A673 (cell line): ENCODE measurements around the gene MUC16.

ENCODE experiments used
- EZH2 ChIP-seq: fragments of 200-600 bp; sonication (generic); IDR thresholded peaks from 2 replicates; pipeline ENCODE4 v1.6.1; 2017; ENCODE audit warnings: borderline replicate concordance, low read depth, mild to moderate bottlenecking, mixed read lengths, antibody characterized with exemption, low read length; ENCODE audit not compliant: poor library complexity, severe bottlenecking
- TF ChIP-seq, protein P1 (sequence below): fragments of 300-800, 200-600 bp; sonication (generic); conservative IDR thresholded peaks from 2 replicates; pipeline ENCODE4 v1.5.1; 2017; ENCODE audit warnings: low read depth, mild to moderate bottlenecking, antibody characterized with exemption, low read length, moderate library complexity, mixed read lengths

DNA sequence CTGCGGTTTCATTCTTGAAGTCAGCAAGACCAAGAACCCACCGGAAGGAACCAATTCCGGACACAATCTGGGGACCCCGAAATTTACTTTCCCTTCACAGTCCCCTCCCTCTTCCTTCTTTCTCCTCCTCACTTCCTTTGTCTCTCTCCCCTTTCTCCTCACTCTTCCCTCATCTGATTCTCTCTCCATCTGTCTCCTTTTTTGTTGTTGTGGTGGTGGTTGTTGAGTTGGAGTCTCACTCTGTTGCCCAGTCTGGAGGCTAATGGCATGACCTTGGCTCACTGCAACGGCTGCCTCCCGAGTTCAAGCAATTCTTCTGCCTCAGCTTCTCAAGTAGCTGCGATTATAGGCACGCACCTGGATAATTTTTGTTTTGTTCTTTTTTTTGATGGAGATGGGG is 44.0 kb upstream of the MUC16 start:
- no peak for TF ChIP-seq EZH2
- TF ChIP-seq, protein P1, sequence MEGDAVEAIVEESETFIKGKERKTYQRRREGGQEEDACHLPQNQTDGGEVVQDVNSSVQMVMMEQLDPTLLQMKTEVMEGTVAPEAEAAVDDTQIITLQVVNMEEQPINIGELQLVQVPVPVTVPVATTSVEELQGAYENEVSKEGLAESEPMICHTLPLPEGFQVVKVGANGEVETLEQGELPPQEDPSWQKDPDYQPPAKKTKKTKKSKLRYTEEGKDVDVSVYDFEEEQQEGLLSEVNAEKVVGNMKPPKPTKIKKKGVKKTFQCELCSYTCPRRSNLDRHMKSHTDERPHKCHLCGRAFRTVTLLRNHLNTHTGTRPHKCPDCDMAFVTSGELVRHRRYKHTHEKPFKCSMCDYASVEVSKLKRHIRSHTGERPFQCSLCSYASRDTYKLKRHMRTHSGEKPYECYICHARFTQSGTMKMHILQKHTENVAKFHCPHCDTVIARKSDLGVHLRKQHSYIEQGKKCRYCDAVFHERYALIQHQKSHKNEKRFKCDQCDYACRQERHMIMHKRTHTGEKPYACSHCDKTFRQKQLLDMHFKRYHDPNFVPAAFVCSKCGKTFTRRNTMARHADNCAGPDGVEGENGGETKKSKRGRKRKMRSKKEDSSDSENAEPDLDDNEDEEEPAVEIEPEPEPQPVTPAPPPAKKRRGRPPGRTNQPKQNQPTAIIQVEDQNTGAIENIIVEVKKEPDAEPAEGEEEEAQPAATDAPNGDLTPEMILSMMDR: no peak
